HG03103 (cell line): Measurements from ENCODE around the gene LRRC40.

ENCODE experiments used
- ATAC-seq: cut with Tn5 transposase; IDR thresholded peaks from one replicate; pipeline ENCODE4 v1.9.1; 2021; ENCODE audit warnings: low read depth; ENCODE audit not compliant: unreplicated experiment

The LRRC40 gene

DNA sequence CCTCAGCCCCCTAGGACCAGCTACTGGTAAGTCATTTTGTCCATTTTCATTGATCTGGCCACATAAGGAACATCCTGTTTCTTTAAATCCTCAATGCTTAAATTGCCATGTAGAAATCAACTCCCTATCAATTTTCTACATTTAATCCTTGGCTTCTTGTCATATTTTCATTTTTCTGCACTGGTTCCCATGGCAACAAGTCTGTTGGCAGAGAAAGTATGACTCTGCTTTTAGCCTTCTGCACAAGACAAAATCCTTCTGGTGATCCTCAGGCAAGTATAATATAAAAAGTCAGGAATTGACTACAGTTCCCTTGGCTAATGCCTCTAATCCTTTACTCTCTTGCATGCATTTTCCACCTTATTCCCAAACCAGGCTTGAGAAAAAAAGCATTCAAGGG, 65.0 kb downstream of the LRRC40 start:
- ATAC-seq, result no peak

GRCh38 chr1:70134148-70134547, 71.2 kb downstream of the LRRC40 start:
- no peak for ATAC-seq

DNA sequence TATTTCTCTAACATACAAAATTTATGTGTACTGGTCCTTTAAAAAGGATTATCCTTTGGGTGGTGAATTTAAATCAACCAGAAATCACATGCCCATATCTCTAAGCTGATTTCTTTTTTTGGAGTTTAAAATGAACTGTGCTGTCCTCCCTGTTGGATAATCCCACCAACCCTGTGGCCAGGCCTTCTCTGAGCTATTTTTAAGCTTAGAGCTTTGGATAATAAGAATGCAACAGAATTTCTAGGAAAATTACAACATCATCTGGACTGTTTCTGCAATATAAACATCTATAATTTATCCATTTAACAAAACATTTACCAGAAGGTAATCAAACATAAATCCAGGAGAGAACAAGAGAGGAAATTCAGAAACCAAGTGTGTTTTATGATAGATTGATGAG, 88.3 kb downstream of the LRRC40 start:
- ATAC-seq, result no peak

DNA sequence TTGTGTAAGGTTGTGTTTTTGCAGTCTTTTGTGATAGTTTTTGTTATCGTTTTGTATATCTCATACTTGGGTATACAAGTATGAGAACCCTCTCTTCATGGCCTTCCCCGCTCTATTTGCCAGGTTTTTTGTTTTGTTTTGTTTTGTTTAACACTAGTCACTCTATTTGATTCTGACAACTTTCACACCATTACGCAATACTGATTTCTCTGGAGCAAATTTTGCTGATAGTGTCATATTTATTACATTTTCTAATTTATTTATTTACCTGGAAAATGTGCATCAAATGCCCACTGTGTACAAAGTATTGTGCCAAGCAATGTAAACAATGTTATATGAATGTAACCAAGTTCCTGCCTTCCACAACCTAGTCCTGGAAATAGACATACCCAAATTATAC, 90.1 kb downstream of the LRRC40 start:
- no peak for ATAC-seq

DNA sequence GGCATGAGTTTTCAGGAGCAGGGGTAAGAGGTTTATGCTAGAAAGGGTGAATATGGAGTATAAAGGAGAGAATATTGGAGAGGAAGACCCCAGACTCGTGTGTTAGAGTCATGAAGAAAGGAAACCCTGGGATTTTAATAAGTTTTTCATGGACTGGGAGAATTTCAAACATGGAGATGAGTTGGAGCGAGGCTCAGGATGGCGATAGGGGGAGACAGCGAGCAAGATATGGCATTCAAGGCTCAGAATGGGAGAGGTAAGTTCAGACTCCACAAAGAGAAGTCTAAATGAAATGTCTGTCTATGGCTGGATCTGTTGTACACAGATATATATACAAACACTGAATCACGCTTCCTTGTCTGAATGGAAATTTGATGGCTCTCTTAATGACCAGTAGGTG, 92.5 kb downstream of the LRRC40 start:
- ATAC-seq, result no peak

DNA sequence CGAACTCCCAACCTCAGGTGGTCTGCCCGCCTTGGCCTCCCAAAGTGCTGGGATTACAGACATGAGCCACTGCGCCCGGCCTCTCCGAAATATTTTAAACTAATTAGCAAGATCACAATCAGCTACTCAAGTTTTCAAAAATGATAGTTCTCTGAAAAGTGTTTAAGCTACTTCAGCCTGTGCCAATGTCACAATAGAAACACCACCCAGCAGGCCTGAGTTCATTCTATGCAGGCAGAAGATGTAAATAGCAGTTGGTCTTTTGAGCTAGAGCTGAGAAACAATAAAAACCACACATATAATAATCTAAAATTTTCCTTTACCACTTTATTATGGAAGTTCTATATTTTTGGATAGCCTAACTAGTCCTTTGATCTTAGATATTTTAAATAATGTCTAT, 96.1 kb downstream of the LRRC40 start:
- no peak for ATAC-seq

DNA sequence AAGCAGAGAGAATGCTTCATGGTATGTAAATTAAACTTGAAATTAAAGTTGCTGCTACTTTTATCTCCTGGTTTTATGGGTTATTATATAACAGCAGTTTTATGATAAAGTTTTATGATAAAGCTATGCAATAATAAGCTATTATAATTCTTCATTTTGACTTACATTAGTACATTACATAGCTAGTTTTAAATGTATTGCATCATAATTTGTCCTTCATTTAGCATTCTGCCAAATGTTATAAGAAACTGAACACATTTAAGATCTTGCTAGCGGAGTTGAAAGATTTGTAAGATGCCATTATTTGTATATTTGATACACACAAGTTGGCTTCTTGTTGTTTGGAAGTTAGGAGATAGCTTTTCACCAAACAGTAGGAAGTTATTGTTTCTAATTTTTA, 101.6 kb downstream of the LRRC40 start:
- ATAC-seq, result no peak

DNA sequence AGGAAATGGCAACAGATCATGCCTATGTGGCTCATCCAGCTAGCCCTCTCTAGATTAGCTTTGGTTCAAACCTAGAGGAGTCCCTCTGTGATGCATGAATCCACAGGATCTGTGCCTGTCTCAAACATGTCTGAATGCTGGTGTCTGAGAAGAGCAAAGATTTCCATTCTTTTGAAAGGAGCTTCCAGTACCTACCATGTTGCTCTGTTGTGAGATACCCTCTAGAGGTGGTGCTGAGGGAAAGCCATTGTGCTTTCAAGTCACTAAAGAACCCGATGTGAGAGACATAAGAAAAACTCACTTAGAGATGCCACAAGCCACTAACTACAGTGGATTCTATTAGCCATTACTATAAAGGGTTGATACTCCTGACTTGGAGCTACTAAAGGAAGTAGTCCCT, 103.6 kb downstream of the LRRC40 start:
- ATAC-seq, result no peak

- ATAC-seq, result no peak
Observed at GRCh38 chr1:70101231-70101630, 104.1 kb downstream of the LRRC40 start.
